HG03342 (cell line): ENCODE data around the gene KIAA1755.

ENCODE experiments used
- ATAC-seq: cut with Tn5 transposase; IDR thresholded peaks from one replicate; pipeline ENCODE4 v1.9.1; 2021; ENCODE audit warnings: mild to moderate bottlenecking, moderate library complexity; ENCODE audit not compliant: unreplicated experiment

Gene KIAA1755

DNA sequence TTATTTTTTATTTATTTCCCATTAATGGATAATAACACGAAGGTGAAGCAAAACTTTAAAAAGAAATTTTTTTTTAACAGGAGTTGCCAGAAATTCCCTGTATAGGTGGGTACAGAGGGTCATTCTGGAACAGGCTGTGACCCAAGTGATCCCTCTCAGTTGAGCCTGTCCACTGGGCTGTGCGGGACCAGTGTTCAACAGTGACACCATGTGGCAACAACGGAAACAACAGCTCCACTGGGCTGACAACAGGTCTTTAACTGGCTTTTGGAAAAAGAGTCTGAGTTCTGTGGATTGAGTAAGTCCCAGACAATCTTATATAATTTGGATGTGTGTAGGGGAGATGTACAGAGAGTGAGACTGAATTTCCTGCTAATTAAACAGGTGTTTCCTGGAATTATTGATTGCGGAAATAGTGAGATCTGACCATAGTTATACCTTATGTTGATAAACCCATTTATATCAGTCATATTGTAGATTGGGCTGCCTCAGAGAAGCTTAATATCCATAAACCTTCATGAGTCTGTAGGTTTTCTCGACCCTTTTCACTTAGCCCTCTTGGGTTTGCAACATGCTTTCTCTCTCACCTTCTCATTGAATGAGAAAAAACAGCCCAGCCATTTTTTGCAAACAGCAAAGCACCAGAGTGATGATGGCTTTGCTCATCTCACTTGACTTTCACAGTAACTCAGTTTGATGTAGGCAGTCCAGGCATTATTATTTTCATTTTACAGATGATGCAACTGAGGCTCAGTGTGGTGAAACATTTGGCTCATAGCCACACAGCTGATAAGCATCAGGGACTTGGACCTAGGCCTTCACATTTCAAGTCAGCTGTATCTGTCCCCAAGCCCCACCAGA lies 17.5 kb downstream of the KIAA1755 start:
- no peak for ATAC-seq

DNA sequence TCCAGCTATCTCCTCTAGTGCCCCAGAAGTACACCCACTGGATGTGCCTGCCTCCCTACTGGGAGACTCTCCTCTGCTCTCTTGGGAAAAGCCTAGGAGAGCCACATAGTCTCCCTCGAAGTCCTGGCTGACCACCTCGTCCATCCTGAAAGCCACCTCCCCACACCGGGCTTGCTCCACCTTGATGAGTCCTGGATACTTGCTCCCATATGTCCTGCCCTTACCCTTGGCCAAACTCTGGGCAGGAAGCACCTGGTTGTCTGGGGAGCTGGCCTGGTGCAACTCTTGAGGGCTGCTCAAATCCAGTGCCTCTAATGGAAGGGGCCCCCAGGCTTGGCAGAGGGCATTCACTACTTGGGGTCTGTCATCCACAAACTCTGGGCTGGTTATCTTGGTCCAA lies 19.3 kb downstream of the KIAA1755 start:
- no peak for ATAC-seq

DNA sequence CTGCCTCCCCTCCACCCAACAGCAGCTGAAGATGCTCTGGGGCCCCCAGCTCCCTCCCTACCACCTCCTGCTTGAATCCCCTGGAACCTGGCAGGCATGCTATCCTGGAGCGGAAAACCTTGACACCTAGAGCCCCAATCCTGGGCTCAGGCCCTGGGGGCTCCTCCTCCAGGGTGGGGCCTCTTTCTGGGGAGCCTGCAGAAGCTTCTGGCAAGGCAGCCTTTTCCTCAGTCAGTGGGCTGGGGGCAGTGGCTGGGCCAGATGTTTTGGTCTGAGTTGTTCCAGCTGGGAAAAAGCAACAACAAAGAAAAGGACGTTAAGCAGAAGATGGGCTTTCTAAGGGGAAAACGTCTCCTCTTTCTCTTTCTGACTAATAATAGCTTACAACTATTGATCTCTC lies 21.1 kb downstream of the KIAA1755 start:
- no peak for ATAC-seq

DNA sequence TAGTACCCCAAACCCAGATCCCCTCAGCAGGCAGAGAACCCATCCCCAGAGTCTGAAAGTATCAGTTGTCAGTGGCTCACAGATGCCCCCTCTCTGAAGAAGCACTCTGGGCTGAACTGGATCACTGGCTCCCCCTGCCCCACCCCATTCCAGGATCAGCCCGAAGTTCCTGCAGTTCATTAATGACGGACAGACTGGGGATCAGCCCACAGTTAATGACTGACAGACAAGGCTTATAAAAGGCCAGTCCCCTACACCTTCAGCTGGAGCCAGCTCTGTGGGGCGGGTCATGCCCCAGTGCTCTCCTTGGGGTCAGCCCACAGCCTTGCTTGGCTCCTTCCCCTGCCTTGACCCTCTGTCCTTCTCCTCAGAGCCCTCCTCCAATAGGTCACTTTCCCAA lies 21.7 kb downstream of the KIAA1755 start:
- no peak for ATAC-seq

DNA sequence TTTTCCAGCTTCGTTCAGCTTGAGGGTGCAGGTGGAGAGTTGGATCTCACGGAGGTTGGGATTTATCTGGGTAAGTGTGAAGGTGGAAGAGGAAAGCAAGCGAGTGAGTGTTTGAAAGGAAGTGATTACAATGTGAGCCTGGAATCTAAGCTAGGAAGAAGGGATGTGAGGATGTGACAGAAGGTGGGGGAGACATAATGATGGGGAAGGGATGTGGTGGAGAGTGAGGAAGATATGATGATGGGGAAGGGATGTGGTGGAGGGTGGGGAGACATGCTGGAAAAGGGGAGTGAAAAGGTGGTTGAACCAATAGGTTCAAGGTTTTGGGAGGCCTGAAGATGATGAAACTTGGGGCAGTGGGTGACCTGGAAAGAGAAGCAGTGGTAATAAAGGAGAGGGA lies 23.2 kb downstream of the KIAA1755 start:
- ATAC-seq, result no peak

DNA sequence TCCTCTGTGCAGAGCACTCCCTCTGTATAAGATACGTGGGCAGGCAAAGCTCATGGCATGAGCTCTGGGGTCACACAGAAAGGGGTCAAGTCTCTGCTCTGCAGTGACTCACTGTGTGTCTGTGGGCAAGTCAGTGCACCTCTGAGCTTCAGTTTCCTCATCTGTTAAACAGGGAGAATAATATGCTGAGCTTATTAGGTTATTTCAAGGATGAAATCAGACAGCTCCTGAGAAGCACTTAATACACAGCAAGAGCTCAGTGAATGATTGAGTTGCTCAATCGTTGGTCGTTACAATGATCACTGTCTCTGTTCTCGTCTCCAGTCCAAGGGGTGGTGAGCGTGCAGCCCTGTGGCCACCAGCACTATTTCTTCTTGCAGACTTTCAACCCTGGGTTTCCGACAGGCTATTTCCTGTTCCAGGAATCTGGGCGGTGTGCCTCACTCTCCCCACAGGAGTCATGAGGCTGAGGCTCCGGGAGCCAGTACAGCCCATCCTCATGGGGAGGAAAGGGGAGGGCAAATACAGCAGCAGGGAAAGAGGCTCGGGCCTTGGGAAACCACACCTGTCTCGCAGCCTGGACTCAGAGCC lies 28.9 kb downstream of the KIAA1755 start:
- no peak for ATAC-seq

GRCh38 chr20:38230957-38231526 lies 29.5 kb downstream of the KIAA1755 start:
- no peak for ATAC-seq

- ATAC-seq, result no peak
These were observed 30.3 kb downstream of the KIAA1755 start for GRCh38 chr20:38230253-38230551.

DNA sequence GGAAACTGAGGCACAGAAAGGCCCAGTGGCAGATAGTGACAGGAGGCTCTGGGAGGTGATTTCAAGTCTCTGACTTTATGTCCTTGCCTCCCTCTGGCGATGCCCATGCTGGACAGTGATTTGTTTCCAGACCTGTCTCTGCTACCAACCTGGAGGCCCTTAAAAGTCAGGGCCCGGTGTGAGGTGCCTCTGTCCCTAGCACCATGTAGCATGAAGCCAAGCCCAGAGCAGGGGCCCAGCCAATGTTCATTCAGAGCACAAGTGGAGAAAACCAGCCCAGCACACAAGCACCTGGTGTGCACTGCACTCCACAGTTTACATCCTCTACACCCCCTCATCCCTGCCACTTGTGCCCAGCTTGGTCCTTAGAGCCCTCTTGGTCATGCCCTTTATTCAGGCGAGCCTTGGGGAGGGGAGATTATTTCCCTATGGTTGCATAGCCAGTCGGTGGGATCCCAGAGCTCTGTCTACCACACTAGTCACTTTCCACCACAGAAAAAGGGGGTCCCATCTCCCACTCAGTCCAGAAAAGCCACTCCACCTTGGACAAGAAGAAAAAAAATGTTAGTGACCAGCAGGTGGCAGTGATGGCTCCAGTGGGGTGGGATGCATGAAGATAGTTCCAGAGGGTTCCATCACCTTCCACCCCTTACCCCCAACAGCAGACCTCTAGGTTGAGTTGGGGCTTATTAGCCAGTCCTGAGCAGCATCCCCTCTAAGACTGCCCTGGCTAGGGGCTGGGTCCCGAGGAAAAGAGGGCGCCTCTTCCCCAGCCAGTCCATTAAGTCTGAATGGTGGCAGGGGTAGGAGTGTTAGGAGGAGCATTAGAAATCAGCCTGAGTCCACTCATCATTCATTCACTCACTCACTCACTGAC lies 30.9 kb downstream of the KIAA1755 start:
- ATAC-seq, result no peak

- no peak for ATAC-seq
These were observed 32.1 kb downstream of the KIAA1755 start for GRCh38 chr20:38228436-38228835.

GRCh38 chr20:38227420-38228360 lies 32.8 kb downstream of the KIAA1755 start:
- no peak for ATAC-seq

- ATAC-seq, result no peak
These were observed 34.0 kb downstream of the KIAA1755 start for GRCh38 chr20:38226553-38226952.

DNA sequence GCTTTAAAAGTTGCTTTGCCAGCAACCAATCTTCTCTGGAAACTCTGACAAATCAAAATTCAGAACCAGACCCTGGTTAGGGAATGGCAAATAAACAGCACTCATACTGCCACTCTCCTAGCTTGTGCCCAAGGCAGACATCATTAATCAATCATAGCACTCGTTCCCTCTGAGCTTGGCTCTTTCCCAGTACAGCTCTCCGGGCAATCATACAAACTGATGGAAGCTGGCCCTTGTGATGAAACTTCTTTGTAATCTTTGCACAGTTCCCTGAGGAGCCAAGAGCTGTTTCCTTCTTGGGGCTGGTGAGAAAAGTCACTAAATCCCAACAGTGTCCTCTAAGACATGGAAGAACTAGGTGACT lies 34.7 kb downstream of the KIAA1755 start:
- no peak for ATAC-seq

- ATAC-seq, result no peak
These were observed 35.2 kb downstream of the KIAA1755 start for GRCh38 chr20:38225240-38225899.

- ATAC-seq, result no peak
These were observed 36.0 kb downstream of the KIAA1755 start for GRCh38 chr20:38224531-38224930.

- no peak for ATAC-seq
These were observed 36.8 kb downstream of the KIAA1755 start for GRCh38 chr20:38223743-38224100.

- no peak for ATAC-seq
These were observed 37.4 kb downstream of the KIAA1755 start for GRCh38 chr20:38222923-38223742.

DNA sequence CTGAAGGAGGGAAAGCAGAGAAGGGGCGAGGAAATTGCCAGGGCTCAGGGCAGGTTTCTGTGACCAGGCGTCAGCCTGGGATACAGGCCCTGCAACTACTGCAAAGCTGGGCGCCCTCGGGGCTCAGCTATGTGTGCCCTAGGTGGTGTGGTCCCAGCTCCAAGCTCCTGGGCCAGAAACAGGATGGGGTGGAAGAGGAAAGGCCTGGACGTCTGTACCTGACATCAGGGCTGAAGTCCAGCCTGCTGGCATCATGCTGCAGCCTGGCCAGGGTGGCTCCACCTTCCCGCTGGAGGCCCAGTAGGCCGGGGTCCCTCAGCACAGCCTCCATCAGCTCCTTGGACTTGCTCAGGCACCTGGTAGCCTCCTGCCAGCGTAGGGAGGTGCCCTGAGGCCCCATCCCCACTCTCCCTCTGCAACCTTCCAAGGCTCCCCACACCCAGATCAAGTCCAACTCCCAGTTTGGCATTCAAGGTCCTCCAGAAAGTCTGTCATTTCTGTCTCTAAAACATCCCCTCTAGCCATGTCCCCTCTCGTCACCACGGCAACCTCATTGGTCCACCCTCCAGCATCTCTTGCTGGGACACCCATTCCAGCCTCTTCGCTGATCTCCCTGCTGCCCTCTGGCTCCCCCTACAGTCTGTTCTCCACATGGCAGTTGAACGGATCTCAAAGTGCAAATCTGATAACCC lies 38.2 kb downstream of the KIAA1755 start:
- no peak for ATAC-seq
